ENCODE measurements around the gene AP2M1.

AP2M1 gene

GRCh38 chr3:184168363-184169120 is 6.1 kb upstream of the AP2M1 start:
- Mint-ChIP-seq H3K27me3 (no peaks in the 10 kb centered on the region), H3K9me3 (no peaks in the 10 kb centered on the region), H3K4me3 (no peak overlapping the region), H3K36me3 (ENCODE audit: low read depth) (peaks cover 17% of the 10 kb centered on the region), H3K4me1 (no peaks in the 10 kb centered on the region), H3K27ac (no peak overlapping the region)
- DNase-seq (no peak), ATAC-seq (no peak)

GRCh38 chr3:184169896-184170875 is 4.5 kb upstream of the AP2M1 start:
- Mint-ChIP-seq H3K36me3 (ENCODE audit: low read depth) (peaks cover 13% of the 10 kb centered on the region), H3K9me3 (no peaks in the 10 kb centered on the region), H3K27me3 (no peaks in the 10 kb centered on the region), H3K4me3 (no peak overlapping the region), H3K4me1 (peaks cover 5% of the 10 kb centered on the region), H3K27ac (no peak overlapping the region)
- DNase-seq (no peak), ATAC-seq (no peak)

DNA sequence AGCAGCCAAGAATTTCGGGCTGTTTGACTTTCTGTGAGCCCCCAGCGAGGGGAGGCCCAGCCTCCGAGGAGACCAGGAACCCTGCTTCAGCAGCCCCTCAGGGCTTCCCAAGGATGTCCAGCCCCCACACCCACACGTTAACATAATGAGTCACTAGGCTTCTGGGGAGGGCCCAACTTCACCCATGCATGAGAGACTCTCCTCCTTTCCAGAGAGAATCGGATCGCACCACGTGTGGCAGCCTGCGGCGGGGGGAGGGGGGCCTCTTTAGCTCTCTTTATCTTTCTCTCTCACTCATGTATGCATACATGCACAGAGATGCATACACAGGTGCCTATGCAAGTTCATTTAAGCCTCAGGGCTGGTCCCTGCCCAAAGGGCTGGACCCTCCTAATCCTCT is 3.1 kb upstream of the AP2M1 start:
- H3K27me3 Mint-ChIP-seq, result no peaks in the 10 kb centered on the region
- H3K36me3 Mint-ChIP-seq (ENCODE audit: low read depth), result peaks cover 8% of the 10 kb centered on the region
- no peak for DNase-seq
- H3K4me3 Mint-ChIP-seq, result no peak overlapping the region
- ATAC-seq, result no peak
- H3K4me1 Mint-ChIP-seq, result peaks cover 17% of the 10 kb centered on the region
- no peaks in the 10 kb centered on the region for H3K9me3 Mint-ChIP-seq
- no peak overlapping the region for H3K27ac Mint-ChIP-seq

DNA sequence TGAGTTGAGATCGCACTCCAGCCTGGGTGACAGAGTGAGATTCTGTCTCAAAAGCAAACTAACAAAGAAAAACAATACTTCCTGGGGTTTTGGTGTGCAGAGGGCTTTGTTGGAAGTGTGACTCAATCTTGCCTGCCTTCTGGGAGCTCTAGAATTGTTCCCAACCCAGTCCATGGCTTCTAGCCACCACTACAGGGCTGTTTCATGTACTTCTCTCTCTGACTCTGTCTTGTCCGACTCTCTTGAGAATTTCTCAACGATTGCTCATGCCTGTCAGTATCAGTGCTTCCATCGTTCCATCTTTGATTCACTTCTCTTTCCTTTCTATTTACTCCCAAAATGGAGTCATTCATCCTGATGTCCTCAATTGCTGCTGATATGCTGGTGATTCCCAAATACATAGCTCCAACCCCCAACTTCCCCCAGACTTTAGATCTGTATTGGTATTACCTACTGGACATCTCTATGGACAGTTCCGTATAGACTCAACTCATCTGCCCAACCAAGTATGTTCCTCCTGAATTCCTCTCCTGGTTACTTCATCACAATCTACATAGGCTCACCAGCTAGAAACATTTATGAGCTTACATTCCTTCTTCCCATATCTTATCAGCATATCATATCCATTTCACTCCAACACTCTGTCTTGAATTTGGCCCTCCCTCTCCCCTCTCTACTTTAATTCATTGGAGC is 1.8 kb upstream of the AP2M1 start:
- Mint-ChIP-seq H3K9me3 (no peaks in the 10 kb centered on the region), H3K36me3 (ENCODE audit: low read depth) (peaks cover 8% of the 10 kb centered on the region), H3K4me3 (no peak overlapping the region), H3K27ac (no peak overlapping the region), H3K27me3 (no peaks in the 10 kb centered on the region), H3K4me1 (peaks cover 27% of the 10 kb centered on the region)
- ATAC-seq, result no peak
- DNase-seq, result no peak

GRCh38 chr3:184173374-184173722 is 1.3 kb upstream of the AP2M1 start:
- no peak for DNase-seq
- Mint-ChIP-seq H3K9me3 (no peaks in the 10 kb centered on the region), H3K27ac (no peak overlapping the region), H3K4me3 (no peak overlapping the region), H3K36me3 (ENCODE audit: low read depth) (peaks cover 8% of the 10 kb centered on the region), H3K4me1 (peaks cover 30% of the 10 kb centered on the region), H3K27me3 (no peaks in the 10 kb centered on the region)
- ATAC-seq, result no peak

DNA sequence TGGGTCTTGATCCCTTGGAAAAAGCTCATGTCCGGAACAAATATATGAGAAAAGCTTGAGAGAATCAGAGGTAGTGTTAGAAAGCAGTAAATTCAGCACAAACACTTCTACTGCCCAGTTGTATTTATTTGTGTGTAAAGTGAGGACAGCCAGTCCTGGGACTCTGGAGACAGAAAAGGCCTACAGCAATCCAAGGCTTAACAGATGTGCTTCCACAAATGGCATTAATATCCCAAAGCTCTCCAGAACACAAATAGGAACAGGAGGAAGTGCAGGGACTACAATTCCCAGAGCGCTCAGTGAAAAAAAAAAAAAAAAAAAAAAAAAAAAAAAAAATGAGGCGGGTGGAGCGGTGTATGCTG is 390 bp upstream of the AP2M1 start:
- Mint-ChIP-seq H3K4me3 (peak overlapping the region; percentile 94), H3K27ac (peak overlapping the region; percentile 72), H3K4me1 (peaks cover 30% of the 10 kb centered on the region), H3K27me3 (no peaks in the 10 kb centered on the region), H3K36me3 (ENCODE audit: low read depth) (peaks cover 14% of the 10 kb centered on the region), H3K9me3 (no peaks in the 10 kb centered on the region)
- ATAC-seq (no peak), DNase-seq (no peak)

DNA sequence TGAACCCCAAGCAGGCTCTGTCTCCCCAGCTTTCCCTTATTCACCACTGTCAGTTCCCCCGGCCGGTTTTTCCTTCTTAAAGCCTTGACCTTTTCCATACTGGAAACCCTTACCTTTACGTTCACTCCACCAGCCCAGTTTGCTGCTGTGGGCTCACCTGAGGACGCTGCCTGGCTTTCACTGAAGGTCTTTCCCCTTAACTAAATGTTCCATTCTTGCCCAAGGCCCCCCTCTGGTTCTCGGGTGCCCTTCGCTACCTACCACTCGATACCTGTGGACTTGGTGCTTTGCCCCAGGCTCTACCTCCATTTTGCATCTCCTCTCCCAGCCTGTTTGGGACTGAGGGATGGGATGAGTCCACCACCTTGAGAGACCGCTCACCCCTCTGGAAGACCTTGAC is 851 bp downstream of the AP2M1 start:
- Mint-ChIP-seq H3K4me1 (peaks cover 30% of the 10 kb centered on the region), H3K4me3 (peak overlapping the region; percentile 94), H3K27ac (peak overlapping the region; percentile 83), H3K27me3 (no peaks in the 10 kb centered on the region), H3K36me3 (ENCODE audit: low read depth) (peaks cover 20% of the 10 kb centered on the region), H3K9me3 (no peaks in the 10 kb centered on the region)
- DNase-seq (no peak), ATAC-seq (no peak)

DNA sequence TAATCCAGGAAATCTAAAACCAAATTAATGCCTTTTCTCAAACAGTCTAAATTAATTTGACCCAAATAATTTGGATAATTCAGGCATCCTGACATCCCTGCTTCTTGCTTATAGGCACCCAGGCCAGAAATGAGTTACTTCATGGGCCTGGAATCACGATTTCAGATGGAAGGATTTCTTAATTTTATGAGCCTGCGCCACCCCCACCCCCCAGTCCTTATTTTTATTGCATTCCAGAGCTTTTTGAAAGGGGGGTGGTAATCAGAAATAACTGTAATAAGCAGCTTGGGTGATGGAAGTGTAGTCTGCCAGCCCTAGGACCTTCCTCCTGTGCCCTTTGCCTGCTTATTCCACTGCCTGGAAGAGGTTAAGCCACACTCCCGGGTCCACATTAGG is 1.3 kb downstream of the AP2M1 start:
- H3K27ac Mint-ChIP-seq, result peak overlapping the region; percentile 83
- H3K9me3 Mint-ChIP-seq, result no peaks in the 10 kb centered on the region
- DNase-seq, result no peak
- H3K27me3 Mint-ChIP-seq, result no peaks in the 10 kb centered on the region
- no peak for ATAC-seq
- peak overlapping the region; percentile 94 for H3K4me3 Mint-ChIP-seq
- peaks cover 30% of the 10 kb centered on the region for H3K4me1 Mint-ChIP-seq
- peaks cover 24% of the 10 kb centered on the region for H3K36me3 Mint-ChIP-seq (ENCODE audit: low read depth)

- Mint-ChIP-seq H3K27me3 (no peaks in the 10 kb centered on the region), H3K27ac (no peak overlapping the region), H3K36me3 (ENCODE audit: low read depth) (peaks cover 26% of the 10 kb centered on the region), H3K4me3 (peak overlapping the region; percentile 94), H3K4me1 (peaks cover 30% of the 10 kb centered on the region), H3K9me3 (no peaks in the 10 kb centered on the region)
- DNase-seq (no peak), ATAC-seq (no peak)
Observed at GRCh38 chr3:184176377-184177330, 2.0 kb downstream of the AP2M1 start.

DNA sequence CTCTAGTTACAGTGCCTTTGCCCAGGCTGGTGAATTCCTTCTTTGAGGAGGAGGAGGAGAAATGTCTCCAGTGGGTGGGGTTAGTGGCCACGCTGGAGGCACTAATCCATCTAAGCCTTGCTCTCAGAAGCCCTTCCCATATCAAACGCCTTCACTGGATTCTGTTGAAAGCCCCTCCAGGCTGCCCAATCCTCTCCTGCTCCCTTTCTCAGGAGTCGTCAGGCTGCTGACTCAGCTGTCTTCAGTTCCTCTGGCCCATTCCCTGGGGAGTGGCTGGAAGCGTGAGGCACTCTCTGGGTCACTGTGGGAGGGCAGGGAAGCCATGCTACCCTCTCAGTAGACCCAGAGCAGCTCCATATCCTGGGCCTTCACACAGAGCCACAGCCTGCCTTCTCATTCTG is 2.7 kb downstream of the AP2M1 start:
- Mint-ChIP-seq H3K36me3 (ENCODE audit: low read depth) (peaks cover 28% of the 10 kb centered on the region), H3K27ac (no peak overlapping the region), H3K27me3 (no peaks in the 10 kb centered on the region), H3K4me1 (peaks cover 30% of the 10 kb centered on the region), H3K4me3 (no peak overlapping the region), H3K9me3 (no peaks in the 10 kb centered on the region)
- DNase-seq, result no peak
- ATAC-seq, result no peak

GRCh38 chr3:184177767-184178306 is 3.2 kb downstream of the AP2M1 start:
- H3K4me3 Mint-ChIP-seq, result no peak overlapping the region
- no peak for ATAC-seq
- H3K4me1 Mint-ChIP-seq, result peaks cover 30% of the 10 kb centered on the region
- peaks cover 30% of the 10 kb centered on the region for H3K36me3 Mint-ChIP-seq (ENCODE audit: low read depth)
- H3K9me3 Mint-ChIP-seq, result no peaks in the 10 kb centered on the region
- DNase-seq, result no peak
- H3K27ac Mint-ChIP-seq, result no peak overlapping the region
- H3K27me3 Mint-ChIP-seq, result no peaks in the 10 kb centered on the region

DNA sequence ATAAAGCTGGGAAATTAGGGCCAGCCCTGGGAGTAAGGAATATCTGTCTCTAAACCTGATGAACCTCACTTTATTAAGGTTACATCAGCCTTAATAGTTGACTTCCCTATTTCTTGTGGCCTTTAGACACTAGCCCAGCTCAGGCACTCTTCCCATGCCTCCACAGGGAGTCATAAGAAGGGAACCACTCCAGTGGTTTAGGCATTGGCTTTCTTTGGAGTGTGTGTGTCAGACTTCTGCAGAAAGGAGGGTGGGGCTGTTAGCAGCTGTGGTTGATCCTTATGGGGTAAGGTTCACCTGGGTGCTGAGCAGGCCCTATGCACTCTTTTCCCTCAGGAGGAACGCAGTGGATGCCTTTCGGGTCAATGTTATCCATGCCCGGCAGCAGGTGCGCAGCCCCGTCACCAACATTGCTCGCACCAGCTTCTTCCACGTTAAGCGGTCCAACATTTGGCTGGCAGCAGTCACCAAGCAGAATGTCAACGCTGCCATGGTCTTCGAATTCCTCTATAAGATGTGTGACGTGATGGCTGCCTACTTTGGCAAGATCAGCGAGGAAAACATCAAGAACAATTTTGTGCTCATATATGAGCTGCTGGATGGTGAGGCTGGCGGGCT is 4.0 kb downstream of the AP2M1 start:
- H3K36me3 Mint-ChIP-seq (ENCODE audit: low read depth), result peaks cover 34% of the 10 kb centered on the region
- ATAC-seq, result no peak
- H3K9me3 Mint-ChIP-seq, result no peaks in the 10 kb centered on the region
- H3K4me1 Mint-ChIP-seq, result peaks cover 30% of the 10 kb centered on the region
- H3K4me3 Mint-ChIP-seq, result no peak overlapping the region
- no peak for DNase-seq
- no peaks in the 10 kb centered on the region for H3K27me3 Mint-ChIP-seq
- no peak overlapping the region for H3K27ac Mint-ChIP-seq

GRCh38 chr3:184180165-184180564 is 5.5 kb downstream of the AP2M1 start:
- DNase-seq (no peak), ATAC-seq (no peak)
- H3K27me3 Mint-ChIP-seq, result no peaks in the 10 kb centered on the region
- peaks cover 45% of the 10 kb centered on the region for H3K36me3 Mint-ChIP-seq (ENCODE audit: low read depth)
- no peaks in the 10 kb centered on the region for H3K9me3 Mint-ChIP-seq
- no peak overlapping the region for H3K27ac Mint-ChIP-seq
- H3K4me1 Mint-ChIP-seq, result peaks cover 29% of the 10 kb centered on the region
- no peak overlapping the region for H3K4me3 Mint-ChIP-seq
